GM12892 (cell line): ENCODE data around the gene NCCRP1.
"Not testable (repeated sequence)": the region's sequence is repeated elsewhere in the genome, so short reads cannot be mapped to it uniquely, and the experiment has no call there.

Experiments
- DNase-seq: peaks from one replicate; pipeline ENCODE4 v3.0.0; 2011; ENCODE audit not compliant: insufficient read length
- FAIRE-seq: peaks from 2 replicates; lab custom pipeline; 2011; peaks lifted over from hg19 to GRCh38; lab: Jason Lieb, UNC
- POLR2A ChIP-seq: IDR thresholded peaks from 2 replicates; pipeline ENCODE4 v1.6.1; 2011; ENCODE audit warnings: low read depth, low read length, control low read depth
- POLR2AphosphoS5 ChIP-seq: IDR thresholded peaks from 2 replicates; pipeline ENCODE4 v1.6.1; 2011; ENCODE audit warnings: low read depth, low read length, control low read depth
- TAF1 ChIP-seq: IDR thresholded peaks from 2 replicates; pipeline ENCODE4 v1.6.1; 2011; ENCODE audit warnings: low read depth, mild to moderate bottlenecking, control low read depth, low read length, borderline replicate concordance

NCCRP1 gene

DNA sequence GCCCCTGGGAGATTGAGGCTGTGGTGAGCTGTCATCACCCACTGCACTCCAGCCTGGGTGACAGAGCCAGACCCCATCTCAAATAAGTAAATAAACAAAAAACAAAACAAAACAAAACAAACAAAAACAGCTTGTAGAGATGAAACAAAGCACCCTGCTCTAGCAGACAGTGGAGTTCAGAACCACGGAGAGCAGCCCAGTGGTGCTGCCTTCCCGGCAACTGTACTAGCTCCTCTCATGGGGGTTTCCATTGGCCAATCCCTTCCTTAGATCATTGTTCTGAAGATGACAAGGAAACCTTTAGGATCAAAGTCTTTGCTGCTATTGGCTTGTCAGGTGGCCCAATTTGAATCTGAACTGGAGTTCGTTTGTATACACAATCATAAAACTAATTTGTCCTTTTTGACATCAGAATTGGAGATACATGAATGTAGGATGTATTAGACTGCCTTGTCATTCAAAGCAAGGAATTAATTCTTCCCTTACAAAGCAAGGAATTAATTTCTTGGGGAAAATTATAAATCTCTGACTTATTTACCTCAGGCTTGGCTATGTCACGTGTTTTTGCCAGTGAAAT lies 27.0 kb downstream of the NCCRP1 start:
- DNase-seq (no peak), FAIRE-seq (no peak)
- TF ChIP-seq TAF1, result no peak
- TF ChIP-seq POLR2A, result no peak
- TF ChIP-seq POLR2AphosphoS5, result no peak

DNA sequence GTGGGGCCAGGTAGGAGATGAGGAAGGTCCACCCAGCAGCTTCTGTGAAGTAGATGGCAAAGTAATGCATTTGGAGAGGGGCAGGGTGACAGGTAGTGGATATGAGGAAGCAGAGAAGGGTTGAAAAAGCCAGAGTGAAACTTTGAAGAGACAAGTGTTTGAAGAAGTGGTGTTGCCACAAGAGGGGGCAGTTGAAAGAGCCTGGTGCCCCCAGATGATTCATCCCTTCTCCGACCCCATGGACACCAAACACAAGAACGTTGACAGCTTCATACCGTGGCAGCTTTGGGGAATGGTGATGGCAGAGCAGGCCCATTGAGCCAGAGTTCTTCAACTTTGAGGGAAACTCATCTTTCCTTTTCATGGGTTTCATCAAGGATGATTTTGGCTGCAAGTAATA lies 28.1 kb downstream of the NCCRP1 start:
- no peak for TF ChIP-seq POLR2AphosphoS5
- no peak for TF ChIP-seq POLR2A
- TF ChIP-seq TAF1, result no peak
- no peak for DNase-seq
- FAIRE-seq, result no peak

DNA sequence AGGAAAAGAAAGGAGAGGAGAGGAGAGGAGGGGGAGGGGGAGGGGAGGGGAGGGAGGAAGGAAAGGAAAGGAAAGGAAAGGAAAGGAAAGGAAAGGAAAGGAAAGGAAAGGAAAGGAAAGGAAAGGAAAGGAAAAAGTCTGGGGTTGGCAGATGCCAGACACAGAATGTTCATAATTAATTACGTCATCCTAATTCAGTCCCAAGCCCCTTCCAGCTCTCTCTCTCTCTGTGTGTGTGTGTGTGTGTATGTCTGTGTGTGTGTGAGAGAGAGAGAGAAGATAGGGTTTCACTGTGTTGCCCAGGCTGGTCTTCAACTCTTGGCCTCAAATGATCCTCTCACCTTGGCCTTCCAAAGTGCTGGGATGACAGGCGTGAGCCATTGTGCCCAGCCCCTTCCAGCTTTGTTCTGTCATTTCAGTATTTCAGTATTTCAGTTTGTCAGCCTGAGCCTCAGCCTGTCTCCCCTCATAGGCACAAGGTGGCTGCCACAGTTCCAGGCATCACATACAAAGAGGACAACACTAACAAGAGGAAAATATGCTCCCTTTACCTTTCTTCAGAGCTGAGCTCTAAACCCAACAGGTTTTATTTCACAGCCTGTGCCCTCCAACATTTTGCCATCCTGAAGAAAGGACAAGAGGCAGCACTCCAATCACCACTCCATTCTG lies 33.5 kb downstream of the NCCRP1 start:
- DNase-seq (no peak), FAIRE-seq (no peak)
- TF ChIP-seq TAF1, result no peak
- no peak for TF ChIP-seq POLR2A
- no peak for TF ChIP-seq POLR2AphosphoS5

DNA sequence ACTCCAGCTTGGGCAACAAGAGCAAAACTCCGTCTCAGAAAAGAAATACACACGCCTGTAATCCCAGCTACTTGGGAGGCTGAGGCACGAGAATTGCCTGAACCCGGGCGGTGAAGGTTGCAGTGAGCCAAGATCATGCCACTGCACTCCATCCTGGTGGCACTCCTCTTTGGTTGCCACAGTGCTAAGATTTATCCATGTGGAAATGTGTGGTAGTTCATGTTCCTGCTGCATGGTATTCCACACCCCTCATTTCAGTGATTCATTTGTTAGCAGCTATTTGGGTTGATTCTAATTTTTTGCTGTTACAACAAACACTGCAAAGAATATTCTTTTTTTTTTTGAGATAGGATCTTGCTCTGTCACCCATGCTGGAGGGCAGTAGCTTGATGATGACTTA lies 35.9 kb downstream of the NCCRP1 start:
- no peak for TF ChIP-seq TAF1
- no peak for TF ChIP-seq POLR2A
- no peak for TF ChIP-seq POLR2AphosphoS5
- DNase-seq, result no peak
- FAIRE-seq, result no peak

DNA sequence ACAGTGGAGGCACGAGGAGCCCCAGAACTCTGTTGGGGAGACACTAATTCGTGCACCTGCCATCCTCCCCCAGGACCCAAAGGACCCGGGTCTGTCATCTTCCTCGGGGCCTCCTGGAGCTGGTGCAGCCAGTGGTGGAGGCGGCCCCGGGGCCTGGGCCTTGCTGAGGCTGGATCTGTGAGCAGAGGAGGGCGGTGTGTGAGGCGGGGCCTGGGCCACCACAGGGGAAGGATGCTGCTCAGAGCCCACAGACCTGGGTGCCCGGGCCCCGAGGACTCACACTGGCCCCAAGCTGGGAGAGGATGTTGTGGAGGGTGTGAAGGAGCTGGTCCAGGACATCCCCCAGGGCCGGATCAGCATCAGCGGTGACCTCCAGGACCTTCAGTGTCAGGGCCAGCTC lies 39.8 kb downstream of the NCCRP1 start:
- no peak for TF ChIP-seq TAF1
- TF ChIP-seq POLR2AphosphoS5, result no peak
- TF ChIP-seq POLR2A, result no peak
- no peak for FAIRE-seq

DNA sequence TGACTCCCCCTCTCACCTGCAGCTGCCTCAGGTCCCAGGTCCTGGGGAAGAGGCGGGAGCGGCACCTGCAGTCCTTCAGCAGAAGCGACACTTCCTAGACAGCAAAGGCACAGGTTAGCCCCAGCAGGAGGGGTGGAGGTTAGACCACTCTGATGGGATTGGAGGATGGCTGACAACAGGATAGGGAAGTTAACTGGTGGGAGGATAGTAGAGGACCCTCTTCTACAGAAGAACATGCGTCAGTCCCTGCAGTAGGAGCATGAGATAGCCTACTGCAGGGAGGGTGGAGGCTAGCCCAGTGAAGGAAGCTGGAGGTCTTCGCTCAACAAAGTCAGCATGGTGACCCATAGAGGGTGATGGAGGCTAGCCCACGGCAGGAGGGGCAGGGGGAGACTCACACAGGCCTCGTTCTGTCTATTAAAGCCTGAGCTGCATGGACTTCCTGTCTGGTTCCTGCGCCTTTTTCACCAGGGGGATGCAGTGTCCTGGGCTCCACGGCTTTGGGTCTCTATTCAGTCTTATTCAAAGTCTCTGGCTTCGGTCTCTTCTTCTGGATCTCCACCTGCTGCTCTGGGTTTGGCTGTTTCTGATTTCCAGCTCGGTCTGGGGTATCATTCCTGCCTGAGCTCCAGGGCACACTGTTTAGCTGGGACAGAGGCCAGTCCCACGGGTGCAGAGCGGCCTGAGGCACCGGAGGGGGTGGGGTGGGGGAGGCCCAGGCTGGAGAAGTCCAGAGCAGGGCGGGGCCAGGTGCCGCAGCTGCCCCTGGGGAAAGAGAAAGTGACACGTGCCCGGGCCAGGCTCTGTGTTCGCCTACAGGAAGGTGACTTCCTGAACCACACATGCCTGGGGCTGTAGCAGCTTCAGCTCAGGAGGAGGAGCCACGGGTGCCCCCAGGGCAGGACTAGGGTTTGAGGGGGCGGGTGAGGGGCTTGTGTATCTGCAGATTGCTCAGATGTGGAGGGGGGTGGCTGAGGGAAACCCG lies 40.7 kb downstream of the NCCRP1 start:
- peak; percentile 51 for DNase-seq
- no peak for TF ChIP-seq TAF1
- peak; percentile 81 for FAIRE-seq

More for the DNA sequence above, 39.8 kb downstream of the NCCRP1 start:
- no peak for DNase-seq

DNA sequence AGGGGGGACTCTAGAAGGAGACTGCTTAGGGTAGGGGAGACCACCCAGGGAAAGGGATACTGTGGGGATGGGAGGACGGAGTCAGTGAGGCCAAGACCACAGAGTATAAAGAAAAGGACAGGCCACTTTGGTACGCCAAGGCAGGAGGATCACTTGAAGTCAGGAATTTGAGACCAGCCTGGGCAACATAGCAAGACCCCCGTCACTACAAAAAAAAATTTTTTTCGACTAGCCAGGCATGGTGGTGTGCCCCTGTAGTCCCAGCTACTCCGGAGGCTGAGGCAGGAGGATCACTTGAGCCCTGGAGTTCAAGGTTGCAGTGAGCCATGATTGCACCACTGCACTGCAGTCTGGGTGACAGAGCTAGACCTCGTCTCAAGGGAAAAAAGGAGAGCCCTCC lies 41.4 kb downstream of the NCCRP1 start:
- TF ChIP-seq TAF1 (no peak), POLR2AphosphoS5 (no peak), POLR2A (no peak)
- no peak for DNase-seq
- FAIRE-seq, result no peak

DNA sequence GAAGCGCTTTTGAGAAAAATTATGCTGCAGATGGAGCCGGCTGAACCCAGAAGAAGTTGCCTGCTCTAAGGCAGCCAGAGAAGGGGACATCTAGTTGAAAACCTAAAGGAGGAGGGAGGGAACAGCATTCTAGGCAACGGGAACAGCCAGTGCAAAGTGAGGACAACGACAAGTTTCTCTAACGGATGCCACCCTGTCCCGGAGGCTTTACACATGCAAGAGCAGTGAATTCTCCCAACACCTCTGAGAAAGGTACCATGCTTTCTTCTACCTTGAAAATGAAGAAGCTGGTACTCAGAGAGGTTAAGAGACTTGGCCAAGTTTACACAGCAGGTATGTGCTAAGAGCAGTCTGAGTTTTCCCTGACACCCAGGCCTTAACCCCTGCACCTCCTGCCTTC lies 42.2 kb downstream of the NCCRP1 start:
- no peak for TF ChIP-seq POLR2AphosphoS5
- TF ChIP-seq POLR2A, result no peak
- TF ChIP-seq TAF1, result no peak
- no peak for DNase-seq
- no peak for FAIRE-seq

DNA sequence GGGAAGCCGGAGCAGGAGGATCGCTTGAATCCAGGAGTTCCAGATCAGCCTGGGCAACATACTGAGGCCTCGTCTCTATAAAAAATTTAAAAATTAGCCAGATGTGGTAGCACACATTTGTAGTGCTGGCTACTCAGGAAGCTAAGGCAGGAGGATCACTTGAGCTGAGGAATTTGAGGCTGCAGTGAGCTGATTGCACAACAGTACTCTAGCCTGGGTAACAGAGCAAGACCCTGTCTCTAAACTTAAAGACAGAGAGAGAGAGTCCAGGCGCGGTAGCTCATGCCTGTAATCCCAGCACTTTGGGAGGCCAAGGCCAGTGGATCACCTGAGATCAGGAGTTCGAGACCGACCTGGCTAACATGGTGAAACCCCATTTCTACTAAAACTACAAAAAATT lies 43.7 kb downstream of the NCCRP1 start:
- FAIRE-seq, result no peak
- no peak for DNase-seq
- TF ChIP-seq POLR2AphosphoS5 (no peak), TAF1 (no peak), POLR2A (no peak)

DNA sequence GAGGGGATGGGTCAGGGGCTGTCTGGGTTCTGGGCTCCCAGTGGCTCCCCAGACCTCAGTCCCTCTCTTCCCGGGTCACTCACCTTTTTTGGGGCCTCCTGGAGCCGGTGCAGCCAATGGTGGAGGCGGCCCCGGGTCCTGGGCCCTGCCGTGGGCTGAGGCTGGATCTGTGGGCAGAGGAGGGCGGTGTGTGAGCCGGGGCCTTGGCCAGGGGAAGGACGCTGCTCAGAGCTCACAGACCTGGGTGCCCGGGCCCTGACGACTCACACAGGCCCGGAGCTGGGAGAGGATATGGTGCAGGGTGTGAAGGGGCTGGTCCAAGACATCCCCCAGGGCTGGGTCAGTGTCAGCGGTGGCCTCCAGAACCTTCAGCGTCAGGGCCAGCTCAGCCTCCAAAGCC lies 47.0 kb downstream of the NCCRP1 start:
- not testable (repeated sequence) for FAIRE-seq, DNase-seq

DNA sequence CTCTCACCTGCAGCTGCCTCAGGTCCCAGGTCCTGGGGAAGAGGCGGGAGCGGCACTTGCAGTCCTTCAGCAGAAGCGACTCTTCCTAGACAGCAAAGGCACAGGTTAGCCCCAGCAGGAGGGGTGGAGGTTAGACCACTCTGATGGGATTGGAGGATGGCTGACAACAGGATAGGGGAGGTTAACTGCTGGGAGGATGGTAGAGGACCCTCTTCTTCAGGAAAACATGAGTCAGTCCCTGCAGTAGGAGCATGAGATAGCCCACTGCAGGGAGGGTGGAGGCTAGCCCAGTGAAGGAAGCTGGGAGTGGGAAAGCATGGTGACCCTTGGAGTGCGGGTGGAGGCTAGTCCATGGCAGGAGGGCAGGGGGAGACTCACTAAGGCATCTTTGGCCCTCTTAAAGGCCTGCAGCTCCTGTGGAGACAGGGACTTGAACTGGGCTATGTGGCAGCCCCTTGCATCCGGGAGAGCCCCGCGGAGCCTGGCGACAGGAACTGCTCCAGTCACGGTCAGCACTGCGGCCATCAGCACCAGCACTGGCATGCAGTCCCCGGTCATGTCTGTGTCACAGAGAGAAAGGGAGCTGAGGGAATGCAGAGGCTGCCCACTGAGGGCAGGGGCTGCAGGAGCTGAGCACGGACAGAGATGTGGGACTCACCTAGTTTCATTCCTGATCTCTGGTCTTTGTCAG lies 47.8 kb downstream of the NCCRP1 start, which contains the start of gene IFNL3:
IFNL3 (minus strand) TSS at position 597 of the 691 bp plus-strand sequence; CDS start at position 558, 39 bp downstream.
- FAIRE-seq, DNase-seq: not testable (repeated sequence)

DNA sequence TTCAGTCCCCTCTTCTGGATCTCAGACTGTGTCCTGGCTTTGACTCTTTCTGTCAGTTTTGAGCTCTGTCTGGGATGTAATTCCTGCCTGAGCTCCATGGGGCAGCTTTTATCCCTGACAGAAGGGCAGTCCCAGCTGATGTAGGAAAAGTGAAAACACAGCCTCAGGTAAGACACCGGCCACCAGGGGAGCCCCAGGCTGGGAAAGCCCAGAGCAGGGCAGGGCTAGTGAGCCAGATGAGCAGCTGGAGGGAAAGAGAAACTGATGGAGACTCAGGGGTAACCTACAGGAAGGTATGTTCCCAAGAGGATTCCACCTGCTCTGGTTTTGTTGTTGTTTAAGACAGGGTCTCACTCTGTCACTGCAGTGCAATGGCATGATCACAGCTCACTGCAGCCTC lies 48.4 kb downstream of the NCCRP1 start:
- FAIRE-seq, result peak; percentile 44
- not testable (repeated sequence) for DNase-seq
